ENCODE measurements around the gene TNS3. TPM values are rescaled to one million over a fixed set of nuclear protein-coding genes. Genes with fewer than 3 reads are reported as not detected.

Gene TNS3
- total and polyA plus RNA-seq, 2 donors (not counting 3 experiments of a cell fraction or from before 2014, with no cell fraction given): 10.4 to 45.1 TPM

DNA sequence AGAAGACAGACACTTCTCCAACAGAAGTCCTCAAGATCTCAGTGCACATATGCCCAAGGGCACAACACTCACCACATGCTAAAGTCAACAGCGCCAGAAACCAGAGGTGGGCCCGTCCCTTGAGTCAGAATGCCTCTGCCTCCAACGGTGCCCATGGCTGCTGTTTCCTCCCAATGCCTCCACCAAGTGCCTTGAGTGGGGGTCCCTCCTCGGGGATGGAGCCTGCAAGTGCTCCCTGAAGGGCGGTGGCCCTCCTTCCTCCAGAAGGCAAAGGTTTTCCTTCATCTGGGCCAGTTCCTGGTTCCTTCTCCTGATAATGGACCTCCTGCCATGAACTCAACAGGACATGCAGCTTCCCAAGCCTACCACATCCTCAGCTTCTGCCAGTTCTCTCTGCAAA lies 58.5 kb downstream of the TNS3 start:
- Histone ChIP-seq H3K4me2 (ENCODE audit: insufficient read depth, low read length) (no peak overlapping the region), H3K36me3 (ENCODE audit: control insufficient read depth in 2 of 2, extremely low read depth in 1 of 2, insufficient read depth in 2 of 2, low read length in 2 of 2) (no peaks in the 10 kb centered on the region), H3K79me2 (ENCODE audit: control insufficient read depth, insufficient read depth, low read length) (no peaks in the 10 kb centered on the region), H4K20me1 (replicated peaks; ENCODE audit: control insufficient read depth, extremely low read depth, insufficient read depth, low read length) (no peaks in the 10 kb centered on the region), H3K27ac (ENCODE audit: insufficient read depth, low read depth, low read length) (no peak overlapping the region), H3K4me3 (replicated peaks in 1 of 3; ENCODE audit: insufficient read depth in 1 of 3, low read depth in 1 of 3, low read length in 3 of 3) (no peak overlapping the region), H3K9me1 (replicated peaks; ENCODE audit: control insufficient read depth, extremely low read depth, insufficient read depth, low read length) (no peaks in the 10 kb centered on the region), H3K4me1 (ENCODE audit: control insufficient read depth, extremely low read depth, insufficient read depth, low read length) (no peaks in the 10 kb centered on the region), H3K9me3 (replicated peaks; ENCODE audit: control insufficient read depth, insufficient read depth, low read length) (no peaks in the 10 kb centered on the region), H3K27me3 (ENCODE audit: control insufficient read depth in 2 of 2, insufficient read depth in 2 of 2, low read length in 2 of 2) (no peaks in the 10 kb centered on the region), H3K9ac (replicated peaks; ENCODE audit: extremely low read depth, insufficient read depth, low read length) (no peak overlapping the region), H2AFZ (ENCODE audit: low read depth, low read length) (no peak overlapping the region)
- DNase-seq (ENCODE audit: low read depth, low spot score) (no peak), FAIRE-seq (no peak)
- ChIA-PET POLR2A (no interaction called here), CTCF (interaction anchor here (0.8 kb wide), 1 partner anchor 296 kb away, joined by 3 read pairs; no protein-coding TSS in a partner anchor)
- TF ChIP-seq POLR2A (IDR thresholded peaks at IDR 0.05; ENCODE audit: low read depth, low read length): no peak
- TF ChIP-seq, protein P1, sequence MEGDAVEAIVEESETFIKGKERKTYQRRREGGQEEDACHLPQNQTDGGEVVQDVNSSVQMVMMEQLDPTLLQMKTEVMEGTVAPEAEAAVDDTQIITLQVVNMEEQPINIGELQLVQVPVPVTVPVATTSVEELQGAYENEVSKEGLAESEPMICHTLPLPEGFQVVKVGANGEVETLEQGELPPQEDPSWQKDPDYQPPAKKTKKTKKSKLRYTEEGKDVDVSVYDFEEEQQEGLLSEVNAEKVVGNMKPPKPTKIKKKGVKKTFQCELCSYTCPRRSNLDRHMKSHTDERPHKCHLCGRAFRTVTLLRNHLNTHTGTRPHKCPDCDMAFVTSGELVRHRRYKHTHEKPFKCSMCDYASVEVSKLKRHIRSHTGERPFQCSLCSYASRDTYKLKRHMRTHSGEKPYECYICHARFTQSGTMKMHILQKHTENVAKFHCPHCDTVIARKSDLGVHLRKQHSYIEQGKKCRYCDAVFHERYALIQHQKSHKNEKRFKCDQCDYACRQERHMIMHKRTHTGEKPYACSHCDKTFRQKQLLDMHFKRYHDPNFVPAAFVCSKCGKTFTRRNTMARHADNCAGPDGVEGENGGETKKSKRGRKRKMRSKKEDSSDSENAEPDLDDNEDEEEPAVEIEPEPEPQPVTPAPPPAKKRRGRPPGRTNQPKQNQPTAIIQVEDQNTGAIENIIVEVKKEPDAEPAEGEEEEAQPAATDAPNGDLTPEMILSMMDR (IDR thresholded peaks at IDR 0.05; ENCODE audit: extremely low read depth in 1 of 2, insufficient read depth in 1 of 2, low read depth in 1 of 2, low read length in 2 of 2): no peak
- no peak for TF ChIP-seq MAX (IDR thresholded peaks at IDR 0.05; ENCODE audit: insufficient read depth, insufficient read length)
- no peak for TF ChIP-seq MYC (IDR thresholded peaks at IDR 0.05; ENCODE audit: low read depth, low read length)
- no peak for TF ChIP-seq POLR2AphosphoS5 (IDR thresholded peaks at IDR 0.05; ENCODE audit: insufficient read depth, low read depth, low read length)
- no peak for TF ChIP-seq FOS (IDR thresholded peaks at IDR 0.05; ENCODE audit: borderline replicate concordance, insufficient read depth, low read length)
- dilution Hi-C loops (cut with MboI; ENCODE audit: extremely low pct_ligation_motif_present, low sequenced_read_pairs): no loop called here
- intact Hi-C loops (cut with micrococcal nuclease): no loop called here
- no TSS peak for BruUV-seq (replicated peaks)

All from endothelial cell of umbilical vein (primary cell).